Measurements from ENCODE around the gene ICAM2.
"Not testable (repeated sequence)": the region's sequence is repeated elsewhere in the genome, so short reads cannot be mapped to it uniquely, and the experiment has no call there.

The ICAM2 gene

DNA sequence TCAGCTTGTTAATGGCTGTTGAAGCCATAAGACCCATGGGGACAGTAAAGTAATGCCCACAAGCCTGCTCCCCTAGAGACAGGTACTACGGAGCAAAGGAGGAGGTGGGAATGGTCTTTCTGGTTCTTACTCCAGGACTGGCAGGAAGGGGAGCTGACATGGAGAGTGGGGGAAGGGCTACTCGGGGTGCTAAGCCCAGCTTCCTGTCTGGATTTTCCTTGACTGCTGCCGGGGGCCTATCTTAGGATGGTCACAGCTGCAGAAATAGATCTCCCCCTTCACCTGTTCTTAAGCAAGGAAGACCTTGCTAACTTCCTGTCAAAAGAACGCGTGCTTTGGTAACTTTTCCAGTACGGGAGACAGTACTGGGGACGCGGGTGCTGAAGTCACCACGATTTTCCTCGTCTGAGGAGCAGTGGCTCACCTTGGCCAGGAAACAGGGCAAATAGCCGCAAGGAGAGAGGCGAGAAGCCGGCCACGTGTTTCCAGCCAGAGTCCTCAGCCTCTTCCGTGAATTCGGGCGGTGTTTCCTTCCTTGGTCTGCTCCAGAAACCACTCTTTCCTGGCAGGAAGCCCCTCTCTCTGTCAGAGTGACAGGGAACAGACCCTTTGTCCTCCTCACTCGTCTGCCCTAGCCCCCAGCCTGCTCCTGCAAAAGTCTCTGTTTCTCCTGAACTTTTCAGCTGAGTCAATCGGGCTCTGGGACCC, 22.9 kb downstream of the ICAM2 start:
- no peak for DNase-seq (ENCODE audit: low read depth)

GRCh38 chr17:63996430-63997182, 23.8 kb downstream of the ICAM2 start:
- DNase-seq (ENCODE audit: low read depth): no peak

GRCh38 chr17:63995626-63996025, 24.8 kb downstream of the ICAM2 start:
- no peak for DNase-seq (ENCODE audit: low read depth)

DNA sequence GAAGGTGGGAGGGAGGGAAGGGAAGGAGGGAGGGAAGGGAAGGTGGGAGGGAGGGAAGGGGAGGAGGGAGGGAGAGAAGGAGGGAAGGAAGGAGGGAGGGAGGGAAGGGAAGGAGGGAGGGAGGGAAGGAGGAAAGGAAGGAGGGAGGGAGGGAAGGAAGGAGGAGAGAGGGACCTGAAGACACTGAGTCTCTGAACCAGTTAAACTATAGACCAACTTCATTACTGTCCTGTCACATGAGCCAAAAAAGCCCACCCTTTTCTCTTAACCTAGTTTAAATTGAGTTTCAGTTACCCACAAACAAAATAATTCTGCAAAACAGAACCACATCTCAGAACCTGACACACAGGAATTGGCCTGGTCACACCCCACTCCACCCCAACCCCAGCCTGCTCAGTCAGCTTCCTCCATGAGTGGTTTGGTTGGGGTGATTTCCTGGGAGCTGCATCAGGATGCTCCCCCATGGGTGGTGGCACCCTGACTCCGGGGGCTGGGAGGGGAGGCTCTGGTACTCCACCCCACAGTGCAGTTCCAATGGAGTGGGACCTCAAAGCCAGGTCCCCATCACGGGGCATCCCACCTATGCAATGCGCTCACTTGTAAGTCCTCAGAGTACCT, 27.0 kb downstream of the ICAM2 start:
- DNase-seq (ENCODE audit: low read depth): no peak

- DNase-seq (ENCODE audit: low read depth): no peak
These were observed 28.8 kb downstream of the ICAM2 start for GRCh38 chr17:63991611-63992010.

GRCh38 chr17:63989622-63990345, 30.6 kb downstream of the ICAM2 start:
- no peak for DNase-seq (ENCODE audit: low read depth)

- no peak for DNase-seq (ENCODE audit: low read depth)
These were observed 31.5 kb downstream of the ICAM2 start for GRCh38 chr17:63988741-63989621.

DNA sequence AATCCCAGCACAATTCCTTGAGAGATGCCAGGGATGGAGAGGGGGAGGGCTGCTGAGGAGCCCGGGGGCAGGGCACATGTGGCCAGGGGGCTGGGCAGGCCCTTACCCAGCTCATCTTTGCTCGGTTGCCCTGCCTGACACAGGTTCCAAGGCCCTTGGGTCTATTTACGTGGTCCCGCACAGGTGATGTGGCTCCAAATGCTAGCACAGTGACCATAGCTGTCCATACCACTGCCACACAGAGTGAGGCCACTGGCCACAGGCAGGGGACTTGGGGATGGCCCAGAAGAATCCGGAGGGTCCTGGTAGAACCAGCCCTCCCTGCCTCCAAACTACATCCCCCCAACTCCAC, 32.3 kb downstream of the ICAM2 start:
- DNase-seq (ENCODE audit: low read depth): no peak

DNA sequence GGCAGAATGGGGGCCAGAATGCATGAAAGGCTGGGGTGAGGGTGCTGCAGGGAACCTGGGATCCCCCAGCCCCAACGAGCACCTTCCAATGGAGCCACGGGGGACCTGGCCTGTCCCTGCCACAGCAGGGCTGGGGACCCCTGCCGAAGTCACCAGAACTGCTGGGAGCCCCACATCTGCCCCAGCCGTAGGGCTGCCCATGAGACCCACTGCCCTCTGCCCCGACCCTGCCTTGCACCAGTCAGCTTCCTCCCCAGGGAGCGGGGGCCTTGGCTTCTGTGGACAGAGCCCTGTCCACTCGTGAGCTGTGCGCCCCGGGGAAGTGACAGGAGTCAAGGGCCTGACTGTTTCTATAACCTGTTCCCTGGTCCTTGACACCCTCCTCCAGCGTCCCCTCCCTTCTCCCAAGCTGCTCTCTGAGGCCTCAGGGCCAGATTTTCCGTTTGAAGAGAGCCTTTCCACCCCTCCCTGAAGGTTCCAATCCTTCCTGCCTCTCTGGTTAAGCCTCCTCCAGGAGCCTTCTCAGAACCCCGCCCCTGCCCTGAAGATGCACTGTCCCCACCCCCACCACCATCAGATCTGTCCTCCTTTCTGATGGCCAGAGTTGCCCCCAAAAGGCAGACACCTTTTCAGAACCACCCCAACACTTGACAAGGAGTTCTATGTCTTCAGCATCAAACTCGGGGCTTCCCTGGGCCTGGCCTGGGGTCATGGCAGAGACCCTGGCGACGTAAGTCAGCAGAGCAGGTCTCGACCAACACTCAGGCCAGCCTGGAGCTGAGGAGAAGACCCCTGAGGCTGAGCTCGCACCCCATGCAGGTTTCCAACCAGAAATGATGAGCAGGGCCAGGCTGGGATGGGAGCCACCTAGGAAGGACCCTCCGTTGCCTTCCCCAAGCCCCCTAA, 33.0 kb downstream of the ICAM2 start:
- DNase-seq (ENCODE audit: low read depth): no peak

GRCh38 chr17:63986821-63987220, 33.6 kb downstream of the ICAM2 start:
- DNase-seq (ENCODE audit: low read depth): no peak

DNA sequence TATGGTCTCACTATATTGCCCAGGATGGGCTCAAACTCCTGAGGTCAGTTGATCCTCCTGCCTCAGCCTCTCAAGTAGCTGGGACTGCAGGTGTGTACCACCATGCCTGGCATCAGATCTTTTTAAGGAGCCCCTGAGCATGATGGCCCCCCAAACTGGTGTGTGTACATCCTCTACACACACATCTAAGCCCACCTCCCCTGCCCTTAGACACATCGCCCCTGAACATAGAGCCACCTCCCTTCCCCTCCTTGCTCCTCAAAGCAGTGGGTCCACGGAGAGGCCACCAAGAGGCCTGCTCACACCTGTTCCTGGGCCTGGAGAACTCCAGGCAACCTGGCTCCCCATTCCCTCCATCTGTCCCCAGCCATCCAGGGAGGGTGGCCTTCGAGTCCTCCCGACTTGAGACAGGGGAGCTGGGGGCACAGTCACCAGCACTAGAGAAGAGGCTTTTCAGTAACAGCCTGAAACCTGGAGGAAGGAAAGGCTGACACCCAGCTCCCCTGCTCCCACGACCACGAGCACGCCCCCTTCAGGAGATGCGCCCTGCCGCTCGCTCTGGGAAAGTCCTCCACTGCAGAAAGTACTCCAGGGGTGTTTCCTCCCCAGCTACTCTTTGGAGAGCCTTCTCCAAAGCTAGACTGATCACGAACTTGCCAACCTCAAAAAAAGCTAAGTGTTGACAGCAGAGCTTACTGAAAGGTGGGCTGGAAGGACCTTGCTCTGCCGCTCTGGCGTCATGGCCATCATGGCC, 34.9 kb downstream of the ICAM2 start:
- no peak for DNase-seq (ENCODE audit: low read depth)

DNA sequence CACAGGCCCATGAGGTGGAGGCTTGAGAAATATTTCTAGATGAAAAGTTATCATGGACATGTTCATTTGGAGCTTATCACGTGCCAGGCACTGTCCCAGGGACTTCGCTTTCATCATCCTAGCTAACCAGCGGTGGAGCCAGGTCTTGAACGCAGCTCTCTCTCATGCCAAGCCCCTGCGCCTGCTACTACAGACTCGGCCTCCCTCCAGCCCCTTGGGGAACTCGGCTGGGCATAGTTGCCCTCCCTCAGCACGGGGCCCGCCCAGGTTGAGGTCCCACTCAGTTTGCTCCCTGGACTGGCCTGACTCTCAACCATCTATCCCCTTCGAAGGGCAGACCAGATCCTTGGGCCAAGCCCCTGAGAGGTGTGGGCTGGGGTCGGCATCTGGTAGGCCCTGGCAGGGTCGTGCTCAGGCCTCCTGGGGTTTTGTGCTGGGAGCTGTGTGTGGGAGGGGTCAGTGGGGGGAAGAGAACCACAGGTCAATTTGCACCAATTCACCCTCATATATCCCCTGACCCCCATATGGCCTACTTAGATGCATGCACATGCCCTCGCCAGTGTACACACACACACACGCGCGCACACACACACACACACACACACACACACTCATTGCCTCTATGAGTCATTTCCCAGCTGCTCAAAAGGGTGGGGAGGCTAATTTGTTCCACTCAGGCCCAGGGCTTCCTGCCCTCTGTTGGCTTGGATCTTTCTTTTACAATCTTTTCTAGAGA, 35.6 kb downstream of the ICAM2 start:
- DNase-seq (ENCODE audit: low read depth): peak; percentile 43

GRCh38 chr17:63984236-63984635, 36.2 kb downstream of the ICAM2 start:
- no peak for DNase-seq (ENCODE audit: low read depth)

DNA sequence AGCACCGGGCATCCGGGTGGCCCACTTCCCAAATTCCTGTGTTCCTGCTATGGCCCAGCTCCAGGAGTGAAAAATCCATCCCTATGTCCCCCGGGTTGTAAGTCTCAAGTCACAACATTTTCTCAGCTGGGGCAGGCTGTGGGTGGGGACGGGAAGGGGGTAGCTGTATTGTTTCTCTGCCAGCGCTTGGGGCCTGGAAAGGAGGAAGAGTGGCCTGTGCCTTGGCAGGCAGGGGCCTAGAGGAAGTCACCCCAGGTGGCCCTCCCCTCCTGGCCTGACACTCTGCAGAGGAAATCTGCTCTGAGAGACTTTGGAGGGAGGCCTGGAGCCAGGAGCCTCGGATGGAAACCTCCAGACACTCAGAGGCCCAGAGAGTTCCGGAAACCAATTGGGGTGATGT, 37.1 kb downstream of the ICAM2 start:
- no peak for DNase-seq (ENCODE audit: low read depth)

- DNase-seq (ENCODE audit: low read depth): not testable (repeated sequence)
These were observed 37.8 kb downstream of the ICAM2 start for GRCh38 chr17:63982641-63983040.

- no peak for DNase-seq (ENCODE audit: low read depth)
These were observed 41.9 kb downstream of the ICAM2 start for GRCh38 chr17:63978272-63979200.

- no peak for DNase-seq (ENCODE audit: low read depth)
These were observed 43.7 kb downstream of the ICAM2 start for GRCh38 chr17:63976702-63977101.

- DNase-seq (ENCODE audit: low read depth): no peak
These were observed 44.8 kb downstream of the ICAM2 start for GRCh38 chr17:63975541-63976092.

All from activated T-helper 9 cell treated with anti-CD3 and anti-CD28 coated beads, Interleukin-2, amount 50 U/mL, for 16 hours (primary cell).